ENCODE data around the gene C1QTNF6. TPM values are rescaled to one million over a fixed set of nuclear protein-coding genes. Genes with fewer than 3 reads are reported as not detected.

C1QTNF6 gene
- total RNA-seq, 1 experiment from 2014 or later = 1.7 TPM

GRCh38 chr22:37154925-37155712 lies 32.9 kb downstream of the C1QTNF6 start:
- Histone ChIP-seq H3K79me2 (ENCODE audit: low read length) (no peaks in the 10 kb centered on the region), H3K4me3 (ENCODE audit: low read length) (no peak overlapping the region), H3K9ac (ENCODE audit: low read length) (no peak overlapping the region), H3K9me3 (ENCODE audit: low read length) (0 out of 2 replicates have a peak, but pooled peaks cover 3% of the 10 kb centered on the region), H3K4me1 (ENCODE audit: low read length) (no peaks in the 10 kb centered on the region), H3K4me2 (ENCODE audit: low read depth, low read length, poor library complexity, severe bottlenecking) (no peak overlapping the region), H3K9me2 (replicated peaks; ENCODE audit: insufficient read depth, low read length) (no peaks in the 10 kb centered on the region), H4K20me1 (ENCODE audit: insufficient read depth, low read depth, low read length) (no peaks in the 10 kb centered on the region), H3K27ac (ENCODE audit: low read length) (no peak overlapping the region), H2AFZ (ENCODE audit: low read length) (no peak overlapping the region), H3K36me3 (ENCODE audit: insufficient read depth, low read length) (no peaks in the 10 kb centered on the region), H3K27me3 (ENCODE audit: low read length) (no peaks in the 10 kb centered on the region)
- DNase-seq = no peak

GRCh38 chr22:37153901-37154300 lies 34.1 kb downstream of the C1QTNF6 start:
- no peaks in the 10 kb centered on the region for H3K4me1 ChIP-seq (ENCODE audit: low read length)
- H4K20me1 ChIP-seq (ENCODE audit: insufficient read depth, low read depth, low read length) = no peaks in the 10 kb centered on the region
- no peaks in the 10 kb centered on the region for H3K9me2 ChIP-seq (replicated peaks; ENCODE audit: insufficient read depth, low read length)
- no peak overlapping the region for H3K9ac ChIP-seq (ENCODE audit: low read length)
- H3K4me3 ChIP-seq (ENCODE audit: low read length) = no peak overlapping the region
- H2AFZ ChIP-seq (ENCODE audit: low read length) = no peak overlapping the region
- no peaks in the 10 kb centered on the region for H3K36me3 ChIP-seq (ENCODE audit: insufficient read depth, low read length)
- no peak overlapping the region for H3K27ac ChIP-seq (ENCODE audit: low read length)
- H3K27me3 ChIP-seq (ENCODE audit: low read length) = no peaks in the 10 kb centered on the region
- no peak overlapping the region for H3K4me2 ChIP-seq (ENCODE audit: low read depth, low read length, poor library complexity, severe bottlenecking)
- no peak for DNase-seq
- H3K79me2 ChIP-seq (ENCODE audit: low read length) = no peaks in the 10 kb centered on the region
- H3K9me3 ChIP-seq (ENCODE audit: low read length) = 0 out of 2 replicates have a peak, but pooled peaks cover 3% of the 10 kb centered on the region

GRCh38 chr22:37151401-37151800 lies 36.6 kb downstream of the C1QTNF6 start:
- Histone ChIP-seq H3K4me2 (ENCODE audit: low read depth, low read length, poor library complexity, severe bottlenecking) (no peak overlapping the region), H4K20me1 (ENCODE audit: insufficient read depth, low read depth, low read length) (no peaks in the 10 kb centered on the region), H3K36me3 (ENCODE audit: insufficient read depth, low read length) (no peaks in the 10 kb centered on the region), H3K9ac (ENCODE audit: low read length) (no peak overlapping the region), H3K9me3 (ENCODE audit: low read length) (0 out of 2 replicates have a peak, but pooled peaks cover 3% of the 10 kb centered on the region), H3K27ac (ENCODE audit: low read length) (no peak overlapping the region), H3K27me3 (ENCODE audit: low read length) (no peaks in the 10 kb centered on the region), H2AFZ (ENCODE audit: low read length) (no peak overlapping the region), H3K9me2 (replicated peaks; ENCODE audit: insufficient read depth, low read length) (no peaks in the 10 kb centered on the region), H3K79me2 (ENCODE audit: low read length) (no peaks in the 10 kb centered on the region), H3K4me3 (ENCODE audit: low read length) (no peak overlapping the region), H3K4me1 (ENCODE audit: low read length) (no peaks in the 10 kb centered on the region)
- DNase-seq = no peak

DNA sequence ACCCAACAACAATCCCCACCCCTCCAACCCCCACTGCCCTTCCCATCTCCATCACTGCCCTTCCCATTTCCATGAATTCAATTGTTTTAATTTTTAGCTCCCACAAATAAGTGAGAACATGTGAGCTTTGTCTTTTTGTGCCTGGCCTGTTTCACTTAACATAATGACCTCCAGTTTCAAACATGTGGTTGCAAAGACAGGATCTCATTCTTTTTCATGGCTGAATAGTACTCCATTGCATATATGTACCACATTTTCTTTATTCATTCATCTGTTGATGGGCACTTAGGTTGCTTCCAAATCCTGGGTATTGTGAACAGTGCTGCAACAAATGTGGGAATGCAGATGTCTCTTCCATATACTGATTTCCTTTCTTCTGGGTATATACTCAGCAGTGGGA lies 37.3 kb downstream of the C1QTNF6 start:
- Histone ChIP-seq H3K27me3 (ENCODE audit: low read length) (no peaks in the 10 kb centered on the region), H3K4me2 (ENCODE audit: low read depth, low read length, poor library complexity, severe bottlenecking) (no peak overlapping the region), H4K20me1 (ENCODE audit: insufficient read depth, low read depth, low read length) (no peaks in the 10 kb centered on the region), H3K36me3 (ENCODE audit: insufficient read depth, low read length) (no peaks in the 10 kb centered on the region), H2AFZ (ENCODE audit: low read length) (no peak overlapping the region), H3K9me2 (replicated peaks; ENCODE audit: insufficient read depth, low read length) (no peaks in the 10 kb centered on the region), H3K4me1 (ENCODE audit: low read length) (no peaks in the 10 kb centered on the region), H3K79me2 (ENCODE audit: low read length) (no peaks in the 10 kb centered on the region), H3K4me3 (ENCODE audit: low read length) (no peak overlapping the region), H3K9me3 (ENCODE audit: low read length) (0 out of 2 replicates have a peak, but pooled peaks cover 3% of the 10 kb centered on the region), H3K27ac (ENCODE audit: low read length) (no peak overlapping the region), H3K9ac (ENCODE audit: low read length) (no peak overlapping the region)
- DNase-seq = no peak

GRCh38 chr22:37148742-37149665 lies 39.0 kb downstream of the C1QTNF6 start:
- Histone ChIP-seq H4K20me1 (ENCODE audit: insufficient read depth, low read depth, low read length) (no peaks in the 10 kb centered on the region), H3K79me2 (ENCODE audit: low read length) (no peaks in the 10 kb centered on the region), H3K4me3 (ENCODE audit: low read length) (no peak overlapping the region), H2AFZ (ENCODE audit: low read length) (no peak overlapping the region), H3K4me1 (ENCODE audit: low read length) (no peaks in the 10 kb centered on the region), H3K9me3 (ENCODE audit: low read length) (0 out of 2 replicates have a peak, but pooled peaks cover 3% of the 10 kb centered on the region), H3K9me2 (replicated peaks; ENCODE audit: insufficient read depth, low read length) (no peaks in the 10 kb centered on the region), H3K9ac (ENCODE audit: low read length) (no peak overlapping the region), H3K36me3 (ENCODE audit: insufficient read depth, low read length) (no peaks in the 10 kb centered on the region), H3K27me3 (ENCODE audit: low read length) (no peaks in the 10 kb centered on the region), H3K27ac (ENCODE audit: low read length) (no peak overlapping the region), H3K4me2 (ENCODE audit: low read depth, low read length, poor library complexity, severe bottlenecking) (no peak overlapping the region)
- no peak for DNase-seq

DNA sequence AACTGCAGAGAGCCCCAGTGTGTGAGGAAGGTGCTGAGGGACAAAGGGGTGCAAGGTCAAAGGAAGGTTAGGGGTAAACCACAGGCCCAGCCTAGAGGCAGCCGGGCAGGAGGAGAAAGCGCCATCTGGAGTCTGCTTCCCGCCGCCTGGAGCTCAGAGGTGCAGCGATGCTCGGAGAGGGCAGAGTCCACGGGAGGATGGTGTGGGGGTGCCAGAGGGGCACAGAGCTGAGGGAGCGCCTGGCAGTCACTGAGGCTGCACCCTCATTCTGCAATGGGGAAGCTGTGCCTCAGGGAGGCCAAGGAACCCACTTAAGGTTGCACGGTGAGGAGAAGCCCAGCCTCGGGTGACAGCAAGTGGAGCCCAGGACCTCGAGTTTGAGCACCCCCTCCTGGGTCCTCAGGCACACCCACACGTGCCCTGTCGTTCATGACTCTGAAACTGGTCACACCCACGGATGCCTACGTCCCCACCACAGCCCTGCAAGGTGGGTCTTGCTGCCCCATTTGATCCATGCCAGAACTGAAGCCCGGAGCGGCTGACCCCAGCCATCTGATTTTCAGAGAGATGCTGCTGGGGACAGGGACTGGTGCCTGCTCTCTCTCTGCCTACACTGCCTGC lies 39.9 kb downstream of the C1QTNF6 start:
- DNase-seq = no peak
- H3K36me3 ChIP-seq (ENCODE audit: insufficient read depth, low read length) = no peaks in the 10 kb centered on the region
- H3K4me1 ChIP-seq (ENCODE audit: low read length) = no peaks in the 10 kb centered on the region
- H3K4me2 ChIP-seq (ENCODE audit: low read depth, low read length, poor library complexity, severe bottlenecking) = no peak overlapping the region
- no peak overlapping the region for H3K9ac ChIP-seq (ENCODE audit: low read length)
- no peaks in the 10 kb centered on the region for H3K9me2 ChIP-seq (replicated peaks; ENCODE audit: insufficient read depth, low read length)
- H4K20me1 ChIP-seq (ENCODE audit: insufficient read depth, low read depth, low read length) = no peaks in the 10 kb centered on the region
- no peaks in the 10 kb centered on the region for H3K79me2 ChIP-seq (ENCODE audit: low read length)
- H3K9me3 ChIP-seq (ENCODE audit: low read length) = 0 out of 2 replicates have a peak, but pooled peaks cover 3% of the 10 kb centered on the region
- no peak overlapping the region for H3K4me3 ChIP-seq (ENCODE audit: low read length)
- H3K27ac ChIP-seq (ENCODE audit: low read length) = no peak overlapping the region
- no peaks in the 10 kb centered on the region for H3K27me3 ChIP-seq (ENCODE audit: low read length)
- H2AFZ ChIP-seq (ENCODE audit: low read length) = no peak overlapping the region

GRCh38 chr22:37147186-37147990 lies 40.7 kb downstream of the C1QTNF6 start:
- H3K4me1 ChIP-seq (ENCODE audit: low read length) = no peaks in the 10 kb centered on the region
- H2AFZ ChIP-seq (ENCODE audit: low read length) = no peak overlapping the region
- H3K27ac ChIP-seq (ENCODE audit: low read length) = no peak overlapping the region
- H3K9me2 ChIP-seq (replicated peaks; ENCODE audit: insufficient read depth, low read length) = no peaks in the 10 kb centered on the region
- H3K4me2 ChIP-seq (ENCODE audit: low read depth, low read length, poor library complexity, severe bottlenecking) = no peak overlapping the region
- no peak overlapping the region for H3K9ac ChIP-seq (ENCODE audit: low read length)
- H4K20me1 ChIP-seq (ENCODE audit: insufficient read depth, low read depth, low read length) = no peaks in the 10 kb centered on the region
- no peaks in the 10 kb centered on the region for H3K79me2 ChIP-seq (ENCODE audit: low read length)
- no peak overlapping the region for H3K4me3 ChIP-seq (ENCODE audit: low read length)
- H3K36me3 ChIP-seq (ENCODE audit: insufficient read depth, low read length) = no peaks in the 10 kb centered on the region
- H3K27me3 ChIP-seq (ENCODE audit: low read length) = no peaks in the 10 kb centered on the region
- H3K9me3 ChIP-seq (ENCODE audit: low read length) = 0 out of 2 replicates have a peak, but pooled peaks cover 3% of the 10 kb centered on the region
- no peak for DNase-seq

Measured in Karpas-422 (cell line).